Measurements from ENCODE around the gene GRID2IP. TPM values are rescaled to one million over a fixed set of nuclear protein-coding genes. Genes with fewer than 3 reads are reported as not detected.

The GRID2IP gene
- total and polyA plus RNA-seq, 2 of the 13 experiments (the other 11 are each of a cell fraction or from before 2014, with no cell fraction given) = 0.03 TPM; not detected in 1

DNA sequence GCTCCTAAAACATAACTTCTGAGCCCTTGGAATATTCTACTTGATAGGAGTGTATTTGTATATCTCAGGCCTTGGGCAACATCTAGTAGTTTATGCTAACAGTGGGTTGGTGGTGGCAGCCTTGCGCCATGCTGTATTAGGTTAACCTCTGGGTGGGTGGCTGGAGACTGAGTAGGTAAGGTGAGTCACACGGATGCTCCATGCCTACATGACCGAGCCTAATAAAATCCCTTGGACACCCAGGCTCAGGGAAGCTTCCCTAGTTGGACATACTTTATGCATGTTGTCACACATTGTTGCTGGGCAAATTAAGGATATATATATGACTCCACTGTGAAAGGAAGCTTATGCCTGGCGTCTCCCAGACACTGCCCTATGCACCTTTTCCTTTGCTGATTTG is 97.5 kb downstream of the GRID2IP start:
- peaks cover 6% of the 10 kb centered on the region; the same call in 1 of the 2 replicates for H4K20me1 ChIP-seq (ENCODE audit: insufficient read depth, low read length)
- no peak overlapping the region for H3K4me3 ChIP-seq (replicated peaks in 1 of 3; ENCODE audit: insufficient read depth in 1 of 3, low read depth in 2 of 3, low read length in 3 of 3)
- H3K27ac ChIP-seq (ENCODE audit: extremely low read length, insufficient read depth, low read length) = no peak overlapping the region
- H3K9me3 ChIP-seq (ENCODE audit: low read length) = no peaks in the 10 kb centered on the region
- no peak overlapping the region for H2AFZ ChIP-seq (ENCODE audit: low read length)
- H3K27me3 ChIP-seq (ENCODE audit: control insufficient read depth in 1 of 2, insufficient read depth in 2 of 2, low read length in 2 of 2) = no peaks in the 10 kb centered on the region
- 19% methylated on average over 4 of the region's 4 CpGs for WGBS (ENCODE audit: low lambda C conversion rate)
- H3K36me3 ChIP-seq (replicated peaks in 1 of 2; ENCODE audit: control insufficient read depth in 1 of 2, insufficient read depth in 2 of 2, low read length in 2 of 2) = no peaks in the 10 kb centered on the region
- intact Hi-C loops (cut with micrococcal nuclease; ENCODE audit: unreplicated experiment) = no loop called here
- H3K4me1 ChIP-seq (ENCODE audit: insufficient read depth, low read length) = peaks cover 18% of the 10 kb centered on the region
- H3K9ac ChIP-seq (ENCODE audit: insufficient read depth, low read depth, low read length) = no peak overlapping the region
- DNase-seq (ENCODE audit: low spot score) (peak; percentile 14), FAIRE-seq (no peak), ATAC-seq (no peak)
- in situ Hi-C loops (cut with HindIII; ENCODE audit: extremely low pct_ligation_motif_present, low pct_unique_long_range_greater_than_20kb) = no loop called here
- CTCF ChIA-PET (ENCODE audit: low intra/inter-chr PET ratio, low total read pairs) = no interaction called here
- TF ChIP-seq ZNF709 (CRISPR knock-in tag; IDR thresholded peaks at IDR 0.05) (no peak), ZNF512B (CRISPR knock-in tag; IDR thresholded peaks at IDR 0.05; ENCODE audit: borderline replicate concordance) (no peak), KLF6 (CRISPR knock-in tag; IDR thresholded peaks at IDR 0.05) (no peak), CEBPB (IDR thresholded peaks at IDR 0.05; ENCODE audit: borderline replicate concordance, low read depth, low read length) (no peak), ZFYVE20 (CRISPR knock-in tag; IDR thresholded peaks at IDR 0.05; ENCODE audit: borderline replicate concordance, low read depth) (no peak)
- TF ChIP-seq, protein P1, sequence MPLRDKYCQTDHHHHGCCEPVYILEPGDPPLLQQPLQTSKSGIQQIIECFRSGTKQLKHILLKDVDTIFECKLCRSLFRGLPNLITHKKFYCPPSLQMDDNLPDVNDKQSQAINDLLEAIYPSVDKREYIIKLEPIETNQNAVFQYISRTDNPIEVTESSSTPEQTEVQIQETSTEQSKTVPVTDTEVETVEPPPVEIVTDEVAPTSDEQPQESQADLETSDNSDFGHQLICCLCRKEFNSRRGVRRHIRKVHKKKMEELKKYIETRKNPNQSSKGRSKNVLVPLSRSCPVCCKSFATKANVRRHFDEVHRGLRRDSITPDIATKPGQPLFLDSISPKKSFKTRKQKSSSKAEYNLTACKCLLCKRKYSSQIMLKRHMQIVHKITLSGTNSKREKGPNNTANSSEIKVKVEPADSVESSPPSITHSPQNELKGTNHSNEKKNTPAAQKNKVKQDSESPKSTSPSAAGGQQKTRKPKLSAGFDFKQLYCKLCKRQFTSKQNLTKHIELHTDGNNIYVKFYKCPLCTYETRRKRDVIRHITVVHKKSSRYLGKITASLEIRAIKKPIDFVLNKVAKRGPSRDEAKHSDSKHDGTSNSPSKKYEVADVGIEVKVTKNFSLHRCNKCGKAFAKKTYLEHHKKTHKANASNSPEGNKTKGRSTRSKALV (CRISPR knock-in tag; IDR thresholded peaks at IDR 0.05) = no peak
- TF ChIP-seq, protein P2, sequence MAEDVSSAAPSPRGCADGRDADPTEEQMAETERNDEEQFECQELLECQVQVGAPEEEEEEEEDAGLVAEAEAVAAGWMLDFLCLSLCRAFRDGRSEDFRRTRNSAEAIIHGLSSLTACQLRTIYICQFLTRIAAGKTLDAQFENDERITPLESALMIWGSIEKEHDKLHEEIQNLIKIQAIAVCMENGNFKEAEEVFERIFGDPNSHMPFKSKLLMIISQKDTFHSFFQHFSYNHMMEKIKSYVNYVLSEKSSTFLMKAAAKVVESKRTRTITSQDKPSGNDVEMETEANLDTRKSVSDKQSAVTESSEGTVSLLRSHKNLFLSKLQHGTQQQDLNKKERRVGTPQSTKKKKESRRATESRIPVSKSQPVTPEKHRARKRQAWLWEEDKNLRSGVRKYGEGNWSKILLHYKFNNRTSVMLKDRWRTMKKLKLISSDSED (CRISPR knock-in tag; IDR thresholded peaks at IDR 0.05) = no peak
- BruUV-seq (replicated peaks) = no TSS peak
- no peak overlapping the region for H3K4me2 ChIP-seq (ENCODE audit: low read depth, low read length)
- no peaks in the 10 kb centered on the region for H3K79me2 ChIP-seq (ENCODE audit: insufficient read depth, low read length)
- POLR2A ChIA-PET = no interaction called here
